ENCODE measurements around the gene ALDH8A1.

The ALDH8A1 gene

GRCh38 chr6:134868812-134869211 is 81.1 kb downstream of the ALDH8A1 start:
- DNase-seq, result no peak

All from NCI-H1048 (cell line).